ENCODE results near the gene HORMAD2. TPM values are rescaled to one million over a fixed set of nuclear protein-coding genes. Genes with fewer than 3 reads are reported as not detected.

HORMAD2 gene
- total RNA-seq, 1 donor from 2014 or later: not detected

GRCh38 chr22:30104501-30105156, 24.4 kb downstream of the HORMAD2 start:
- DNase-seq (ENCODE audit: low read depth): no peak

- DNase-seq (ENCODE audit: low read depth): no peak
These were observed 25.2 kb downstream of the HORMAD2 start for GRCh38 chr22:30105483-30105882.

GRCh38 chr22:30113494-30113893, 33.2 kb downstream of the HORMAD2 start:
- DNase-seq (ENCODE audit: low read depth): no peak

- DNase-seq (ENCODE audit: low read depth): no peak
These were observed 34.1 kb downstream of the HORMAD2 start for GRCh38 chr22:30114361-30114760.

GRCh38 chr22:30115705-30116104, 35.4 kb downstream of the HORMAD2 start:
- peak; percentile 9 for DNase-seq (ENCODE audit: low read depth)

- peak; percentile 9 for DNase-seq (ENCODE audit: low read depth)
These were observed 36.3 kb downstream of the HORMAD2 start for GRCh38 chr22:30116362-30117117.

GRCh38 chr22:30117256-30117655, 37.0 kb downstream of the HORMAD2 start:
- no peak for DNase-seq (ENCODE audit: low read depth)

GRCh38 chr22:30118291-30118690, 38.0 kb downstream of the HORMAD2 start:
- DNase-seq (ENCODE audit: low read depth): no peak

- DNase-seq (ENCODE audit: low read depth): no peak
These were observed 41.7 kb downstream of the HORMAD2 start for GRCh38 chr22:30121960-30122359.

- no peak for DNase-seq (ENCODE audit: low read depth)
These were observed 43.2 kb downstream of the HORMAD2 start for GRCh38 chr22:30123463-30123862.

GRCh38 chr22:30127749-30128166, 47.5 kb downstream of the HORMAD2 start:
- DNase-seq (ENCODE audit: low read depth): no peak

- no peak for DNase-seq (ENCODE audit: low read depth)
These were observed 48.2 kb downstream of the HORMAD2 start for GRCh38 chr22:30128511-30128910.

- no peak for DNase-seq (ENCODE audit: low read depth)
These were observed 49.4 kb downstream of the HORMAD2 start for GRCh38 chr22:30129636-30130035.

GRCh38 chr22:30132290-30132996, 52.2 kb downstream of the HORMAD2 start:
- DNase-seq (ENCODE audit: low read depth): no peak

- no peak for DNase-seq (ENCODE audit: low read depth)
These were observed 60.1 kb downstream of the HORMAD2 start for GRCh38 chr22:30140414-30140813.

GRCh38 chr22:30143265-30143664, 63.0 kb downstream of the HORMAD2 start:
- DNase-seq (ENCODE audit: low read depth): no peak

- DNase-seq (ENCODE audit: low read depth): no peak
These were observed 64.1 kb downstream of the HORMAD2 start for GRCh38 chr22:30144391-30144790.

- no peak for DNase-seq (ENCODE audit: low read depth)
These were observed 69.9 kb downstream of the HORMAD2 start for GRCh38 chr22:30150212-30150611.

GRCh38 chr22:30158277-30158676, 78.0 kb downstream of the HORMAD2 start:
- DNase-seq (ENCODE audit: low read depth): no peak

- peak; percentile 19 for DNase-seq (ENCODE audit: low read depth)
These were observed 78.7 kb downstream of the HORMAD2 start for GRCh38 chr22:30158744-30159500.

GRCh38 chr22:30159561-30160353, 79.5 kb downstream of the HORMAD2 start:
- peak; percentile 85 for DNase-seq (ENCODE audit: low read depth)
